22Rv1 (cell line): ENCODE data around the gene TSC22D1.

Experiments
- H3K27ac ChIP-seq: fragments of 450-650 bp; 2 replicates; pipeline ENCODE4 v1.5.1; 2017
- ZFX ChIP-seq: fragments of 450-650 bp; IDR thresholded peaks from 2 replicates; pipeline ENCODE4 v1.6.1; 2017; ENCODE audit warnings: antibody characterized with exemption, borderline replicate concordance
- TF ChIP-seq, protein P1 (sequence below): fragments of 450-650 bp; IDR thresholded peaks from 2 replicates; pipeline ENCODE4 v1.5.1; 2017; ENCODE audit warnings: mild to moderate bottlenecking

Gene TSC22D1

DNA sequence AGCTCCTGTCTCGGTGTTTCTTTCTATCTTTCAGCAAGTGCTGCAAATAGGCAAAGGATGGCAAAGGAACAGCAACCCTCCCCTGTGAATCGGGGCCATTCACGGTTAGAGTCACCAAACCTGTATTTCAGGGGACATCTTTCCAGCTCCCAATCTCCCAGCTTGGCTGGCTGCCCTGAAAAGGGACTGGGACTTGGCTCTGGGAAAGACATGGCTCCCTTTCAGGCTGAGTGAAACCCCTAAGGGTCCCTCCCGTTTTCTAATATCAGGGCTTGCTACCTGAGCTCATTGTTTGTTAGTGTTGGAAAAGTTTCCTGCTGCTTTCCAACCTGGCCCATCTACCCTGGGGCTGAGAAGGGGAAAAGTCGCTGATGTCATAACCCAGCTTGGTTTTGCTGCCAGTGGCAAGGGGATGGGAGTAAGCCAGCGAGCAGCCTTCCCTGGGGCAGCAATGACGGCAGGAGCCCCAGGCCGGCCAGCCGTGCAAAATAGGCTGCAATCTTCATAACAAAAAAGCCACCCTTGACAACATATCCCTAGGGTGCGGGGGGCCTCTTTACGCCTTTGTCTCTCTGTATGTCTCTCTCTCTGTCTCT is 172.6 kb downstream of the TSC22D1 start:
- H3K27ac ChIP-seq = no peak overlapping the region
- TF ChIP-seq ZFX = no peak
- TF ChIP-seq, protein P1, sequence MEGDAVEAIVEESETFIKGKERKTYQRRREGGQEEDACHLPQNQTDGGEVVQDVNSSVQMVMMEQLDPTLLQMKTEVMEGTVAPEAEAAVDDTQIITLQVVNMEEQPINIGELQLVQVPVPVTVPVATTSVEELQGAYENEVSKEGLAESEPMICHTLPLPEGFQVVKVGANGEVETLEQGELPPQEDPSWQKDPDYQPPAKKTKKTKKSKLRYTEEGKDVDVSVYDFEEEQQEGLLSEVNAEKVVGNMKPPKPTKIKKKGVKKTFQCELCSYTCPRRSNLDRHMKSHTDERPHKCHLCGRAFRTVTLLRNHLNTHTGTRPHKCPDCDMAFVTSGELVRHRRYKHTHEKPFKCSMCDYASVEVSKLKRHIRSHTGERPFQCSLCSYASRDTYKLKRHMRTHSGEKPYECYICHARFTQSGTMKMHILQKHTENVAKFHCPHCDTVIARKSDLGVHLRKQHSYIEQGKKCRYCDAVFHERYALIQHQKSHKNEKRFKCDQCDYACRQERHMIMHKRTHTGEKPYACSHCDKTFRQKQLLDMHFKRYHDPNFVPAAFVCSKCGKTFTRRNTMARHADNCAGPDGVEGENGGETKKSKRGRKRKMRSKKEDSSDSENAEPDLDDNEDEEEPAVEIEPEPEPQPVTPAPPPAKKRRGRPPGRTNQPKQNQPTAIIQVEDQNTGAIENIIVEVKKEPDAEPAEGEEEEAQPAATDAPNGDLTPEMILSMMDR = no peak

DNA sequence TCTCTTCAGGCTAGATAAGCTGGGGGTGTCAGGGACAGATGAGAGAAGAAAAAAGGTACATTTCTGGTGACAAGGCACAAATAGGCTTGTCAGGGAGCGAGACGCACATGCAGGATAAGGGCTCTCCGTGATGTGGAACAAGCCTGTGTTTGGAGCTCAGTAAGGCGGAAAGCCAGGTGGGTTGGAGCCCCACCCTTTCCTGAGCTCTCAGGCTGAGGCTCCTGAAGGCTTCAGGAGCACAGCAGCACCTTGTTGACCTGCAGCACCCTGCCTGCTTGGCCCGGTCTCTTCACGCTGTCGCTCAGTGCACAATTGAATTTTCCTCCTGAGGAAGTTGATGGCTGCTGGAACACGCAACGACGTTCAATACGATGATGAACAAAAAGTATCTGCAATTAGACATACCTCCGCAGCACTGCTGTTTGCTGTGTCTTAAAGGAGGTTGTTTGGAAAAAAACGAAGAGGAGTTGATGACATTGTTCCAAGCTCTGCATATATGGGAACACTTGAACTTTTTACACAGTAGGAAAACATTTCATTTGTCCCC is 173.2 kb downstream of the TSC22D1 start:
- TF ChIP-seq, protein P1 = no peak
- no peak for TF ChIP-seq ZFX
- no peak overlapping the region for H3K27ac ChIP-seq

DNA sequence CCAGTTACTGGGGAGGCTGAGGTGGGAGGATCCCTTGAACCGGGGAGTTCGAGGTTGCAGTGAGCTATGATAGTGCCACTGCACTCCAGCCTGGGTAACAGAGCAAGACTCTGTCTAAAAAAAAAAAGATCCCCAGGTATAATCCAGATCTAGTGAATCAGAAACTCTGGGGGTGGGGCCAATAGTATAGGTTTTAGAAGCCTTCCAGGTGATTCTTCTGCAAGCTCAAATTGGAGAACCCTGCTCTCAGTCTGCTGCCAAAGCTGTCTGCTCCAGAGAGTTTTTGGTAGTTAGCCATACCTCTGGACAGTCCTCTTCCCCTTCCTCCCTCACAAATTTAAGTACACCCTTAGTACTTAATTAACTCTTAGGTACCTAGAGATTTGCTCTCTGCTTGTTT is 174.6 kb downstream of the TSC22D1 start:
- H3K27ac ChIP-seq = no peak overlapping the region
- TF ChIP-seq ZFX = no peak
- TF ChIP-seq, protein P1 = no peak

DNA sequence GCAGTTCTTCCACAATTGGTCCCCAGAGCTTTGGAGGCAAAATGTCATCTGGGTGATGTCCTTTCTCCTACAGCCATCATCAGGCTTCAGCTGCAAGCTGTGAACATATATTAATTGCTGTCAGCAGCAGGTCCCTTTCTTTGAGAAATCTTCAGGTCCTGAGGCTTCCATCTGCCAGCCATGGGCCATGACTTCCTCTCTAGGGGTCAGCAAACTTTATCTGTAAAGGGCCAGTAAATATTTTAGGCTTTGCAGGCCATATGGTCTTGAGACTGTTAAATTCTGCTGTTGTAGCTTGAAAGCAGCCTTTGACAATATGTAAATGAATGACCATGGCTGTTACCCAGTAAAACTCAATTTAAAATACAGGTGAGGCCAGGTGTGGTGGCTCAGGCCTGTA is 175.4 kb downstream of the TSC22D1 start:
- H3K27ac ChIP-seq = no peak overlapping the region
- TF ChIP-seq, protein P1 = no peak
- no peak for TF ChIP-seq ZFX

DNA sequence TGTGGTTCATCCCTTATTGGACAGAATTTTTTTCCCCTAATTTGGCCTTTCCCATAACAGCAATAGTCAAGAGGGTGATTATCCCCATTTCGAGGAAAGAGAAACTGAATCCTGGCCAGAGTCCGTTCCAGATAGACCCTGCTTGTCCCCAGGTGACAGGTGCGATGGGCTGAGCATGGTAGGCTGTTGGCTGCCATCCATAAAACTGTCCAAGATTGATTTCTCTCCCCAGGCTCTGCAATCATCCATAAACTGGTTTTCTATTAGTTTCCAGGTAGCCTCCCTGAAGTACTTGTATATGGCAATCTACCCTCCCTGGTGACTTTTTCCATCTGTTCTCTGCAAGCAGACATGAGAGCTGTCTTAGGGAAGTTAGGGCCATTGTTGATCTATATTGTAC is 177.1 kb downstream of the TSC22D1 start:
- TF ChIP-seq, protein P1 = no peak
- TF ChIP-seq ZFX = no peak
- no peak overlapping the region for H3K27ac ChIP-seq

DNA sequence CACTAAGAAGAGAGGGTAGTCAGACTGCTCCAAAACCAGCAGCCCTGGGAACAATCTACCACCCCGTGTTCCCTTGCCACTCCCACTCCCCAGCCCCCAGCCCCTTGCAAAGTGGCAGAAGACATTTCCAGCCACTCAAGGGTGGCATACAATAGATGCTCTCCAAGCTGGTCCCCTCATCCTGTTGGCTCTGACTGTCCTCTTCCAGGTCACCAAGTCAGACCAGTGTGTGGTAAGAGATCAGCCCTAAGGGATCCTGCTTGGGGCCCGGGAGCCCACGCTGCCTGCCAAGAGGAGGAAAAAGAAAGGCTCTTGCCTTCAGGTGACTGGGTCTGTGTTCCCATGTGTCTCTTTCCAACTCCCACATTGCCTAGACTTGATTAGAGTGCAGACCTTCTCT is 177.5 kb downstream of the TSC22D1 start:
- TF ChIP-seq ZFX = no peak
- TF ChIP-seq, protein P1 = no peak
- no peak overlapping the region for H3K27ac ChIP-seq

DNA sequence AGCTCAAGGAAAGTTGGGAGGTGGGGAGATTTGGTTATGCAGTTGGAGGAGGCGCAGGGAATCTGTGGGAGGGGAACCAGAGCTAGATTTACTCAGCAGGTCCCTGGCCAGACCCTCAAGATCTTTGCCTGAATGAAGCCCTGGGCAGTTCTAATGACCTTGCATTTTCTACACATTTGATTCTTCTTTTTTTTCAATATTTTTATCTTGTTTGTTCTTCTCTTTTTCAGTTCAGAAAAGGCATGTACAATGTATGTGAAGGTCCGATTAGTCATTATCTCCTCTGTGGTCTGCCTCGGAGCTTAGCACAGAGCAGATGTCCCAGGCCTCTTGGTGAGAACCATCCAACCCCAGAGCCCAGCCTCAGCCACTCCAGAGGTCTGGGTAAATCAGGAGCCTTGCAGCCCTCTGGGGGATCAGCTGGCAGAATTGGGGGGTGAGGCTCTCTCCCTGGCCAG is 178.3 kb downstream of the TSC22D1 start:
- H3K27ac ChIP-seq = no peak overlapping the region
- TF ChIP-seq ZFX = no peak
- TF ChIP-seq, protein P1 = no peak
